GM15510 (cell line): Measurements from ENCODE around the gene SCNN1B.

Experiments
- POLR2A ChIP-seq: IDR thresholded peaks from 3 replicates; pipeline ENCODE4 v1.6.1; 2011; ENCODE audit warnings: borderline replicate concordance; ENCODE audit not compliant: insufficient read length; ENCODE audit errors: extremely low read depth

SCNN1B gene

DNA sequence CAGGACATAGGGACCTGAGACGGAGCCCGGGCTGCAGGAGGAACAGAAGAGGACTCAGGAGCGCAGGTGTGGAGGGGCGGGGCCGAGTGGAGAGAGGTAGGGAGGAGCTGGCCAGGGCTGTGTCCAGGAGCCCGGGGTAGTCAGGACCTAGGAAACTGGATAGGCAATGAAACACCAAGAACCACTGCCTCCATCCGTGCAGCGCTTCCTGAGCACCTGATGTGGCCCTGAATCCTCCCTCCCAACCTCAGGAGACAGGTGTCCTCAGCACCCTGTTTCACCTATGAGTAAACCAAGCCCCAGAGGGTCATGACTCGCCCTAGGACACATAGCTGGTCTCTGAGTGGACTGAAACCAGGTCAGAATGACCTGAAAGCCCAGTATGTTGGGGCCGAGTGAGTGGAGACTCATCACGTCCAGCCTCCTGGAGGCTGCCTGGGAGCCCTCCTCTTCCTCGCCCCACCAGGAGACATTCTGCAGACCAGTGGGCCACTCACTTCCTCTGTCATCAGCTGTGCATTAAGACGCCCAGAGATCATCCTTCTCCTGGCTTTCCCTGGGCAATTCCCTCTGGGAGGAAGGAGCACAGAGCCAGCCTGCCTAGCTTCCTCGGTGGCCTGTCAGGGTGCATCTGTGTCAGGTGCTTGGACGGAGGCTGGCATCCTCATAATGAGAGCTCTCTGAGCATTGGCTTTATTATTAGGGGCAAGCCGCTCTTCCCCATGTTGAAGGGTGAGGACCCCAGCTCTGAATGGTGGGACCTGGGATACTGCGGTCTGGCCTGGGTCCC, 72.8 kb downstream of the SCNN1B start:
- TF ChIP-seq POLR2A, result no peak

DNA sequence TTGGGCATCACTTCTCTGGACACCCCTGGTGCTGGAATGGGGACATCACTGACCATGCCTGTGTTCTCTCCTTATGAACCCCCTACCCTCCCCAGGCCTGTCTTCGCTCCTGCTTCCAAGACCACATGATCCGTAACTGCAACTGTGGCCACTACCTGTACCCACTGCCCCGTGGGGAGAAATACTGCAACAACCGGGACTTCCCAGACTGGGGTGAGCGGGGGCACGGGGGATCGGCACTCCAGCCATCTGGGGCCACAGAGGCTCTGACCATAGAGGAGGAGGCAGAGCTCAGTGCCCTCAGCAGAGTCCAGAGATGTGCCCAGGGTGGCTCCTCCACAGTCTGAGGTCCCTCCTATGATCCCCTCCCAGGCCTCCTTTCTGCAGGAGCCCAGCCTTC, 73.5 kb downstream of the SCNN1B start:
- TF ChIP-seq POLR2A, result no peak

DNA sequence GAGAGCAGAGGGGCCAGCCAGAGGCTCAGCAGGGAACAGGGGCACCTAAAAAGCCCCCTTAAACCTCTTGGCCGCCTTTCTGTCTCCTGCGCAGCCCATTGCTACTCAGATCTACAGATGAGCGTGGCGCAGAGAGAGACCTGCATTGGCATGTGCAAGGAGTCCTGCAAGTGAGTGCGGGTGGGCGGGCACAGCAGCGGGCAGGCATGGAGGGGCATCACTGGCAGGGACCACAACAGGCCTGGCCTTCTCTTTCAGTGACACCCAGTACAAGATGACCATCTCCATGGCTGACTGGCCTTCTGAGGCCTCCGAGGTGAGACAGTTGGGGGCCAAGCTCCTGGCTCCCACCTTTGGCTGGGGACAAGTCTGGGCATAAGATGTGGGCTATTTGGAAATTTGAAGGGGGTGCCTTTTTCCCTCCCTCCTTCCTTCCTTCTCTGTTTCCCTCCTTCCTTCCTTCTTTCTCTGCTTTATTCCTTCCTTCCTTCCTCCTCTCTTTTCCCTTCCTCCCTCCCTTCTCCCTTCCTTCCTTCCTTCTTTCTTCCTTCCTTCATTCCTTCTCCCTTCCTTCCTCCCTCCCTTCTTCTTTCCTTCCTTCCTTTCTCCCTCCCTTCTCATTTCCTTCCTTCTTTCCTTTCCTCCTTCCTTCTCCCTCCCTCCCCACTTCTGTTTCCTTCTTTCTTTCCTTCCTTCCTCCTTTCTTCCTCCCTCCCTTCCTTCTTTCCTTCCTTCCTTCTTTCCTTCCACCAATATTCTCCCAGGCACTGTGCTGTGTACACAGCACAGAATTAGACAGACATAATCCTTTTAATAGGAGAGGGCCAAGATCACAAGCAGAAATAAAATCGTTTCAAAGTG, 75.2 kb downstream of the SCNN1B start:
- no peak for TF ChIP-seq POLR2A

DNA sequence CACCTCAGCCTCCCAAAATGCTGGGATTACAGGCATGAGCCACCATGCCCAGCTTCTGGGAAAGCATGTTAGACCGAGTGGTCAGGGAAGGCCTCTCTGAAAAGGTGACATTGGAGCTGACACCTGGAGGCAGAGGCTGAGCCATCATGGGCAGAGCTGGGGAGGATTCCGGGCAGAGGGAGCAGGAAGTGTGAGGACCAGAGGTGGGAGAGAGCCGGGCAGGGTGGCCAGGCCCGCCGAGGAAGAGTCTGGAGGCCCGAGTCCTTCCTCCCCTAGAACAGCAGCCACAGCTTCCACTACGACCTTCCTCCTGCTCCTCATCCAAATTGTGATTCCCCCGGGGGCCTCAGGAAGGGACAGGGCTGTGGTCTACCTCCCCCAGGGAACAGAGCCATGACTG, 76.2 kb downstream of the SCNN1B start:
- no peak for TF ChIP-seq POLR2A

DNA sequence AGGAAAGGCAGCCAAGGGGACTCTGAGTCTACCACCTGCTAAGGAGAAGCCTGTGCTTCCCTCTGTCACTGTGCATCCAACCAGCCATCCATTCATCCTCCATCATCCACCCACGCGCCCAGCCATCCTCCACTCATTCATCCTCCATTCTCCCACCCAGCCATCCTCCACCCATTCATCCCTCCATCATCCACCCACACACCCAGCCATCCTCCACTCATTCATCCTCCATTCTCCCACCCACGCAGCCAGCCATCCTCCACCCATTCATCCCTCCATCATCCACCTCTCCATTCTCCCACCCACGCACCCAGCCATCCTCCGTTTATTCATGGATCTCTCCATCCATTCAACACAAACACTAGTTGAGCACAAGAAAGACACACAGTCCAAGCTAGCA, 76.8 kb downstream of the SCNN1B start:
- TF ChIP-seq POLR2A, result no peak

DNA sequence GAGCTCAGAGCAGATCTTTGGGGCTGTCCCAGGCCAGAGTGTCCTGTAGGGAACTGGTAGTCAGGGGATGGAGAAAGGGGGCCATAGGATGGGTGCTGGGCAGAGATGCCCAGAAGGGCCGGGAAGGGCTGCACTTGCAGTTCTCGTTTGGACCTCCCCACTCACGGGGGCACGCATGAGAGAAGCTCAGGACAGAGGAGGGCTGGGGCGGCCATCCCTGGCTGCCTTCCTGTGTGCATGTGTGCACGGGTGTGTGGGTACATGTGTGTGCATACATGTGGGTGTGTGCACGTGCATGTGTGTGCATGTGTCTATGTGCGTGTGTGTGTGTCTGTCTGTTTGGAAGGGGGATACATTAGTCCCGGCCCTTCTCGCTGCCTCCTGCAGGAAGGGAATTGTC, 77.6 kb downstream of the SCNN1B start:
- TF ChIP-seq POLR2A, result no peak

DNA sequence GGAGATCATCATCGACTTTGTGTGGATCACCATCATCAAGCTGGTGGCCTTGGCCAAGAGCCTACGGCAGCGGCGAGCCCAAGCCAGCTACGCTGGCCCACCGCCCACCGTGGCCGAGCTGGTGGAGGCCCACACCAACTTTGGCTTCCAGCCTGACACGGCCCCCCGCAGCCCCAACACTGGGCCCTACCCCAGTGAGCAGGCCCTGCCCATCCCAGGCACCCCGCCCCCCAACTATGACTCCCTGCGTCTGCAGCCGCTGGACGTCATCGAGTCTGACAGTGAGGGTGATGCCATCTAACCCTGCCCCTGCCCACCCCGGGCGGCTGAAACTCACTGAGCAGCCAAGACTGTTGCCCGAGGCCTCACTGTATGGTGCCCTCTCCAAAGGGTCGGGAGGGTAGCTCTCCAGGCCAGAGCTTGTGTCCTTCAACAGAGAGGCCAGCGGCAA, 78.4 kb downstream of the SCNN1B start:
- TF ChIP-seq POLR2A, result no peak

DNA sequence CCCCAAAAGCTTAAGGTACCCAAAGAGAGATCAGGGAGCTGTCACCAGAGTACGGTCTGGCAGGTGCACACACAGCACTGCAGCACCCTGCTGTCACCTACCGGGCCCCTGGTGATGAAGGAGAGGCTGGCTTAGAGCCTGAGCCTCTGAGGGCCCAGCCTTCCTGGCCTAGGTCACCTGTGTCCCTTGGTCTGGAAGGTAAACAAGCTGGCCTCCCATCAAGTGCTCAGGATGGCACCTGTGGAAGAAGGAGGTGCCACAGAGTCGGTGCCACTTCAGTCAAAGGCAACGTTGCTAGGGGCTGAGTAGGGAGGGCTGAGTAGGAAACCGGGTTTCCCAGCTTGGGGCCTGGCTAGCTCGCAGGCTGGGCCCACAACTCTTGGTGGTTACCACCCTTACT, 80.2 kb downstream of the SCNN1B start:
- no peak for TF ChIP-seq POLR2A

DNA sequence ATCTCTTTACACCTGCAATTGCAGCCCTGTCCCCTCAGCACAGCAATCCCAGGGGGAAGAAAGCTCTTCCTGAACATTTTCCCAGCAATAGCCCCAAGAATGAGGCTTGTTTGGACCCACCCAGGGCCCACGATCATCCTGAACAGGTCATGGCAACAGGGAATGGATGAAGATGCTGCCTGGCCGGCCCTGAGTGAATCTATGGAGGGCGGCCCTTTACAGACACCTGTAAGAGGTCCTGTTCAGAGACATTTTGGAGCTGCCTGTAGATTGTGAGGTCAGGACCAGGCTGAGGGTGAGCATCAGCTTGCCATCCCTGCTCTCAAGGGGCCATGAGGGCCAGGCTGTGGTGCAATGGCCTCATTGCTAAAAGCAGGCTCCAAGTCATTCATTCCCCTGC, 81.8 kb downstream of the SCNN1B start:
- no peak for TF ChIP-seq POLR2A

DNA sequence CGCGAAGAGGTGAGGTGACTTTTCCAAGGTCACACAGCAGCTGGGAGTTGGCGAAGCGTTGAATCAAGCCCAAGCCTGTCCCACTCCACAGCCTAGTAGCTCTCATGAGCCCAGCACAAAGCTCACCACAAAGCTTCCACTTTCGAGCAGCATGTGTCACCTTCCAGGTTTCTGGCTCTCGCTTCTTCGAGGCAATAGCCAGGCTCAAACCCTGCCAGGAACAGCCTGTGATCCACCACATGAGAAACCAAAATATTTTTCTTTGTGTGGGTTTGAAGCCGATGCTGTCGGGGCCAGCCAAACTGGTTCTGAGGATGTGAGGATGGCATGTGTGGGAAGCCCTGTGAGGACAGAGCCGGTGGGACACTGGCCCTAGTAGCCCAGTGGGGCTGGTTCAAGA, 82.8 kb downstream of the SCNN1B start:
- TF ChIP-seq POLR2A, result no peak

DNA sequence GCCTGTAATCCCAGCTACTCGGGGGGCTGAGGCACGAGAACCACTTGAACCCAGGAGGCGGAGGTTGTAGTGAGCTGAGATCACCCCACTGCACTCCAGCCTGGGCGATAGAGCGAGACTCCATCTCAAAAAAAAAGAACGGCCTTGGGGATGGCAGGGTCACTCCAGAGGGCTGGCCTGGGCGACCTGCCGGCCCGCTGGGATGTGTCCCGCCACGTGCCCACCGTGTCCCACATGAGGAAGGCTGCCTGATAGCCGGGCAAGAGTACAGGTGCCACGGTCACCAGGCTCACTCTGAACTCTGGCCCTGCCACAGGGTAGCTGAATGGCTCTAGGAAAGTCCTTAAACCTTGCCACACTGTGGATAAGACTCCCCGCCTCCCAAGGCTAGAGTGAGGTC, 83.3 kb downstream of the SCNN1B start:
- TF ChIP-seq POLR2A, result no peak

DNA sequence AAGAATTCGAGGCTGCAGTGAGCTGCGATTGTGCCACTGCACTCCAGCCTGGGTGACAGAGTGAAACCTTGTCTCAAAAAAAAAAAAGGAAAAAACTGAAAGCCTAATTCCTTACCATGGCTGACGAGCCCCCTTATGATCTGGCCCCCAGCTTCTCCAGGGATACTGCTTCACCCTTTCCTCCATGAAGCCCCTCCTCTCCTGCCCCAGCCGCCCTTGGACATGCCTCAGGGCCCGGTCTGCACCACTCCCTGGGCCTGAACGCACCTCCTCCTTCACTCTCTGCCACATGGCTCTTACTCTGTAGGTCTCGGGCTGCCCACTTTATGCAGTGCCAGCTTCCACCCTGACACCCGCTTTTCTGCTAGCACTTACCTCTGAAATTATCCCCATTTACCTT, 85.6 kb downstream of the SCNN1B start:
- no peak for TF ChIP-seq POLR2A

DNA sequence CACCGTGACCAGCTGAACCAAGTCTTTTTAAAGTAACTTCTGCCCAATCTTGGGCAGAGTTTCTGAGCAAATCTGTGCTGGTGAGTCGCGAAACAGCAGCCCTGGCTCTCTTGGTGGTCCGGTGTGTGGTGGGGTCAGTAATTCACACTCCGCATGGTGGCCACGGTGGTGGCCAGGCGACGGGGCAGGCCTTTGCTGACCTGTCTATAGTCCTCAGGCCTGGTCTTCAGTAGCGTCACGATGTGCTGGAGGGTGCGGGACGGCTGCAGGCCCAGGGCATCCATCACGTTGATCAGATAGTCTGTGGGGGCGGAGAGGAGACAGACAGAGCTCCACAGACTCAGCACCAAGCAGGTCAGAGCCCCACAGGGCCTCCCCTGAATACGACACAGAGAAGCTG, 86.7 kb downstream of the SCNN1B start:
- TF ChIP-seq POLR2A, result no peak

DNA sequence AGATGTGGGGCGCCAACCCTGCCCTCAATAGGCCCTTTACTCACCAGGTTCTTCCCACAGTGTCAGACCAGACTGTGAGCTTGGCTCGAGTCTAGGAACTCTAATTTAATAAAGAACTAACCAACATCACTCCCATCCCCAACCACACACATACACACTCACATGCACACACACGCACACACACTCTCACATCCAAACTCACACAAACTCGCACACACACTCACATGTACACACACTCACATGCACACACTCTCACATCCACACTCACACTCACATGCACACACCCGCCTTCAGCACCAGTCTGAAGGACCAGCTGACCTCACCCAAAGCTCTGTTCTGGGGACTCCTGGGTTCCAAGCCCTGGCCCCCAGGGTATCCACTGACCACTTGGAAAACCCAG, 87.1 kb downstream of the SCNN1B start:
- TF ChIP-seq POLR2A, result no peak

DNA sequence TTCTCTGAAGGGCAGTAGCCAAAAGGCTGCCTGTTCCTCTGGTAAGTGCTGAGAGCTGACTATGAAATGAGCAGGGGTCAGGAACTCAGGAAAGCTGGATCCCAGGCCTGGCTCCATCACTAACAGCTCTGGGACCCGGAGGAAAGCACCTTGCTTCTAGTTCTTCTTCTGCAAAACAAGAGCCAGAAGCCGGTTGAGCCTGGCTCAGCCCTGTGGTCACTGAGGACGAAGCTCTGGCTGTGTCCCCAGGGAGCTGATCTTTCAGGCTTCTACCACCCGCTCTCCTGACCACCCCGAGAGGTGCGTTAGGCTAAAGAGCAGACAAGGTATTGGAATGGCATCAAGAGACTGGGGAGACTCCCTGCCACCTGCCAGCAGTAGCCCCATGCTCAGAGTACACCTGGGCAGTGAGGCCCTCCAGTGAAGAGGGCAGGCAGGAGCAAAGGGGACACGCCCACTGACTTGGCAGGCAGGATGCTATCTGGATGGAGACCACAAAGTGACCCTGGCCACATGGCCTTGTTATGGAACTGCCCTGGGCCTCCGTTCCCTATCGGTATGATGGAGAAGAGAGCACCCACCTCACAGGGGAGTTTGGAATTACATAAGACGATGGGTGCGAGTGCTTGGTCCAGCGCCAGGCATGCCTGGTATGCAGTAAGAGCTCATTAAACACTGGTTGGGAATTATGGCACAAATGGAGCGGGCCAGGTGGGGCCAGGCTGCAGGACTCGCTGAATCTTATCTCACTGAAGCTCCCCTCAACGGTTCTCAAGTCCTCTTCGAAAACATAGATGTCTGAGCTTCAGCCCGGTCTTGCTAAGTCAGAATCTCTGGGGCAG, 89.5 kb downstream of the SCNN1B start:
- TF ChIP-seq POLR2A, result no peak
